Subcutaneous abdominal adipose tissue (tissue), 5 donors: ENCODE results near the gene GALNT7.

ENCODE experiments used
- H3K27ac ChIP-seq: one replicate; pipeline ENCODE4 v1.7.0; 2013; ENCODE audit warnings: low read depth, mild to moderate bottlenecking, inconsistent platforms, low read length, moderate library complexity
- H3K27me3 ChIP-seq, 5 donors: one replicate each; pipeline ENCODE4 v1.7.0; 2013; ENCODE audit warnings: low read length in 5 of 5, inconsistent platforms in 1 of 5; ENCODE audit not compliant: control insufficient read depth in 5 of 5, insufficient read depth in 4 of 5
- H3K36me3 ChIP-seq, 5 donors: one replicate each; pipeline ENCODE4 v1.7.0; 2013; ENCODE audit warnings: low read length in 5 of 5; ENCODE audit not compliant: control insufficient read depth in 5 of 5, insufficient read depth in 5 of 5
- H3K4me1 ChIP-seq, 5 donors: one replicate each; pipeline ENCODE4 v1.7.0; 2013; ENCODE audit warnings: low read length in 5 of 5, mild to moderate bottlenecking in 3 of 5, moderate library complexity in 1 of 5; ENCODE audit not compliant: control insufficient read depth in 5 of 5, insufficient read depth in 5 of 5
- H3K4me3 ChIP-seq, 5 donors: one replicate each; pipeline ENCODE4 v1.7.0; 2013; ENCODE audit warnings: low read length in 5 of 5, low read depth in 1 of 5
- H3K9ac ChIP-seq, 5 donors: one replicate each; pipeline ENCODE4 v1.7.0; 2013; ENCODE audit warnings: low read length in 5 of 5, mild to moderate bottlenecking in 4 of 5, moderate library complexity in 3 of 5
- H3K9me3 ChIP-seq, 5 donors: one replicate each; pipeline ENCODE4 v1.7.0; 2013; ENCODE audit warnings: low read length in 5 of 5; ENCODE audit not compliant: control insufficient read depth in 5 of 5
- donor health status: healthy.
- donor health status: healthy.
- donor health status: healthy.
- donor health status: healthy.
- donor health status: healthy.

Gene GALNT7

DNA sequence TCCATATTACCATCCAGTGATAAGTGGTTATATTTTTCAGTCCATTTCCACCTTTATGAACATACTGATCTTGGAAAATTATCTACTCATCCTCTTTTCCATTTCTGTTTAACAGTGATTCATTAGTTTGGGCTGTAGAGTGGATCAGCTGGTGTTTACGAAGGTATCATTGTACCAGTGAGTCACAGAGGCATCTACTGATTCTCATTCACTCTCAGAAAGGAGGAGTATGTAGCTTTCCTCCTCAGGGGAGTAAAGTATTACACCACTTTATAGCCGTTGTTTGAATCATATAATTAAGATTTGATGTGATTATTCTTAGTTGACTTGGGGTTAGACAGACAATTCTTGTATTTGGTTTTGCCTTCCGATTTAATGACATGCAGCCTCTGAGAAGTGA is 74.7 kb downstream of the GALNT7 start:
- Histone ChIP-seq H3K27ac (no peak overlapping the region), H3K4me3 (no peak overlapping the region)

DNA sequence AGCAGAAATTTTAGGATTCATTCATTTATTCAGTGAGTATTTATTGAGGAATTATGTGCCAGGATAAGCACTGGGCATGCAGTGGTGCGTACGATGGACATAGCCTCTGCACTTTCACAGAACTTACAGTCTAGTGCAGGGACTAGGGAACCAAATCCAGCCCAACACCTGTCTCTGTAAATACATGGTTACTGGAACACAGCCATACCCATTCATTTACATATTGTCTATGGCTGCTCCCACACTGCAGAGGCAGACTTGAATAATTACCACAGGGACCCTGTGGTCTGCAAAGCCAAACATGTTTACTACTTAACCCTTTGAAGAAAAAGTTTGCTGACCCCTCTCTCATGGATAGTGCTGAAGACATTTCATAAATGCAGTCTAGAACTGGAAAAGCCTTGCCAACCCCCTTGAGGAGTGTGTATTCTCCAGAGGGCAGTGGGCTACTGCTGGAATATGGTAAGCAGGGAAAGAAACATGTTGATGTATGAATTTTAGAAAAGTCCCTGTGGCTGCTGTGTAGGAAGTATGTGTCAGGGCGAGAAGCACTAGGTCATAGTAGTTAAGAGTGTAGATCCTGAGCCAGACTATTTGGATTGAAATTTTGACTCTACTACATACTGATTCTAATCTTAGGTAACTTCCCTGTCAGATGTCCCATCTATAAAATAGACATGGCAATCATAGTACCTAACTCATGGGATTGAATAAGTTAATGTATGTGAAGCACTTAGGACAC is 75.5 kb downstream of the GALNT7 start:
- Histone ChIP-seq H3K27me3 (no peaks in the 10 kb centered on the region), H3K4me1 (no peaks in the 10 kb centered on the region), H3K9me3 (no peaks in the 10 kb centered on the region), H3K36me3 (no peaks in the 10 kb centered on the region), H3K27ac (no peak overlapping the region), H3K4me3 (no peak overlapping the region), H3K9ac (no peak overlapping the region)

More for the DNA sequence above, 74.7 kb downstream of the GALNT7 start:
- Histone ChIP-seq H3K9ac (no peak overlapping the region), H3K4me1 (no peaks in the 10 kb centered on the region), H3K36me3 (no peaks in the 10 kb centered on the region), H3K9me3 (no peaks in the 10 kb centered on the region), H3K27me3 (no peaks in the 10 kb centered on the region)

DNA sequence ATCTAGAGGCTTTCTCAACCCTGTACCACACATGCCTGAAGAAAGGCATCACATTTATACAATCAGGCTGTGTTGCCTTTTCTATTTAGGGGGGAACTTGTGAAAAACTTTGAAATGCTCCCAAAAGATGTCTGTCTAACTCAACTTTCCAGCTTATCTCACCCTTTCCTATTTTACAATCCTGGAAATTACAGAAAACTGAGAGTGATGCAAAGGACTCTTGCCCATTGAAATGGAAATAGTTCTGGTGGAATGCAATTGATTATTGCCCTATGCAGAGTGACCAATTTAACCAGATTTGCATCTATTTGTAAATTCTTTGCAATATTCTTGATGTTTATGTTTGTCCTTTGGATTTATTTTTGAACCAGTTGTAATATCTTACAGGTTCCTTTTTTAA is 77.3 kb downstream of the GALNT7 start:
- Histone ChIP-seq H3K4me1 (no peaks in the 10 kb centered on the region), H3K4me3 (no peak overlapping the region), H3K9me3 (no peaks in the 10 kb centered on the region), H3K36me3 (no peaks in the 10 kb centered on the region), H3K27me3 (no peaks in the 10 kb centered on the region), H3K27ac (no peak overlapping the region), H3K9ac (no peak overlapping the region)

DNA sequence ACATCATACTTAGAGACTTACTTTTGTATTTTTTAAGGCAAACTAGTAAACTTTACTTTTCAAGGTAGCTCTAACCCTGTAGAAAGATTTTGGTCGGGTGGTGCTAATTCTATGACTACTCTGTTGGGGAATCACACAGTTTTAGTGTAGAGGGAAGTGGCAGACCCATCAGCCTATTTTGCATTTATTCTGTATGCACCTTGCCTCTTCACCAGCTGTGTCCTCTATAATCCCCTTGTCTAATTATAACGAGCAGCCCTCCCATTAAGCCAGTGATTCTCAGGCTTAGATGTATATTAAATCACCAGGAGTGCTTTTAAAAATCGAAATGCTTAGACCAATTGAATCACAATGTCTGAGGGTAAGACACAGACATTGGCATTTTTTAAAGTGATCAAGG is 78.1 kb downstream of the GALNT7 start:
- no peaks in the 10 kb centered on the region for H3K36me3 ChIP-seq
- H3K4me1 ChIP-seq, result no peaks in the 10 kb centered on the region
- H3K4me3 ChIP-seq, result no peak overlapping the region
- no peaks in the 10 kb centered on the region for H3K27me3 ChIP-seq
- H3K9ac ChIP-seq, result no peak overlapping the region
- no peaks in the 10 kb centered on the region for H3K9me3 ChIP-seq
- no peak overlapping the region for H3K27ac ChIP-seq

DNA sequence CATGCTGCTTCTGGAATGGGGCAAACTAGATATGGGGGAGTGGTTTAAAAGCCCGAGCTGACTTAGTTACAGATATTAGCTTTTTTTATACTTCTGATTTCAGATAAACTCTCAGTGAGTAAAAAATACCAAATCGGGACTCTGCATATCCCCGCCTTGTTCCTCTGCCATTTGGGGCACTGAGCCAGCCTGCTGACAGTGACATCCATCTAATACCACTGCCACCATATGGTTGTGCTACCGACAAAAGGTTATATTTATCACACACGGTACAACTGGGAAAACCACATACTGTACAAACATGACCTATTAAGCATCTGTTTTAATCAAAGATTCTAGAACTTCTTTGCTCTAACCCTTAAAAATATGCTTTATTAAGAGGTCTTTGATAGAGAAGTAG is 78.7 kb downstream of the GALNT7 start:
- Histone ChIP-seq H3K27me3 (no peaks in the 10 kb centered on the region), H3K9ac (no peak overlapping the region), H3K9me3 (no peaks in the 10 kb centered on the region), H3K4me3 (no peak overlapping the region), H3K36me3 (no peaks in the 10 kb centered on the region), H3K27ac (no peak overlapping the region), H3K4me1 (peaks cover 0 to 5% (median 1%) of the 10 kb centered on the region in 5 donors)

DNA sequence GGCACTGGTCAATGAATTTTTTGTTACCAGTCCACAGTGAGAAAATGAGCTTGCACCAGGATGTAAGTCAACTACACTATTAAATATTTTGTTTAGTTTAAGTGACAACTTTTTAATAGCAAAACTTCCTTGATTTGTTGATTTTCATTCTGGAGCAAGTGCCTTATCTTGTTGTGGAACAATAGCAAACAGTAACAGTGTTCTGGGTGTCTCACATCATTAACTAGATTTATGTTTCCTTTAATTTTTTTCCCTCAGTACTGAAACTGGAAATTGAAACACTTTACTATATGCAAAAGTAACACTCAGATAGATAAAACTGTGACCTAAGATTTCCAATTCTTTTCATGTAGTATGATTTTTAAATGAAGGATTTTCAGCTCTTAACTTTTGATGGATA is 80.1 kb downstream of the GALNT7 start:
- H3K9me3 ChIP-seq, result no peaks in the 10 kb centered on the region
- no peaks in the 10 kb centered on the region for H3K36me3 ChIP-seq
- H3K4me1 ChIP-seq, result peaks cover 0 to 5% (median 1%) of the 10 kb centered on the region in 5 donors
- H3K27me3 ChIP-seq, result no peaks in the 10 kb centered on the region
- H3K27ac ChIP-seq, result no peak overlapping the region
- no peak overlapping the region for H3K4me3 ChIP-seq
- no peak overlapping the region for H3K9ac ChIP-seq

DNA sequence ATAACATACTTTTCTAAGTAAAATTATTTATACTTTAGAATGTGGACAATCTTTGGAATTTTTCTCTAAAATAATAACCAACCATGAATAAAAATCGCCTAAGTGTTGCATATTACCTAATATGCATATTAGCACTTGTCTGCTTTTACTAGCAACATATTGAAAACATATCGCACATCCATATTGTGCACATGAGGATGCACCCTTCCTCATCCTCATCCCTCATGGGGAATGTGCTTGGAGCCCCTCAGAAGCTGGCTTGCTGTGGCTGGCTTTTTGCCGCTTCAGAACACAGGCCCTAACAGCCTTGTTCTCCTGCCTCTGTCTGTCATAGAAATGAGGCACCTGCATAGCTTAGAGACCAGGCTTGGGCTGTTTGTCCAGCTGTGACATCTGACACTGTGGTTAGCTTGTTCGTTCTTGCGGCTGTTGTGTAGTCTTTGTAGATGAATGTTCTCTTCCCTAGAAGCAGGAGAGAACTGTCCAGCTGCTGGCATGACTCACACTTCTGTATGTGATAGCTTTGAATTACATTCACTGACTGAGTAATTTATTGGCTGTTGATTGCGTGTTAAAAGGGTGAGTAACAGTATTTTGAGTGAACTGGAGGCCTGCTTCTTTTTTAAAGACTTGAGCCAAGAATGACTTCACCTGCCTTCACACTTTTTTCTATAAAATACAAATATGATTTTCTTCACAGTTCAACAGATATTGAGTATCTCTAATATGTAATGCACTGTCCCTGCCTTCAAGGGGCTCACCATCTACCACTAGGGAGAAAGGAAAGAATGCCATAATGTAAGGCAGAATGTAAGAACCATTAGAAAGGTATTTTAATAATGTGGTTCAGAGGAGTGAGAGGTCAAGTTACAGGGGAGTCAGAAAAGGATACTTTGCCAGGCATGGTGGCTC is 83.7 kb downstream of the GALNT7 start:
- Histone ChIP-seq H3K4me1 (peaks cover 0 to 5% (median 1%) of the 10 kb centered on the region in 5 donors), H3K9ac (no peak overlapping the region), H3K27ac (no peak overlapping the region), H3K27me3 (no peaks in the 10 kb centered on the region), H3K4me3 (no peak overlapping the region), H3K9me3 (no peaks in the 10 kb centered on the region), H3K36me3 (no peaks in the 10 kb centered on the region)

DNA sequence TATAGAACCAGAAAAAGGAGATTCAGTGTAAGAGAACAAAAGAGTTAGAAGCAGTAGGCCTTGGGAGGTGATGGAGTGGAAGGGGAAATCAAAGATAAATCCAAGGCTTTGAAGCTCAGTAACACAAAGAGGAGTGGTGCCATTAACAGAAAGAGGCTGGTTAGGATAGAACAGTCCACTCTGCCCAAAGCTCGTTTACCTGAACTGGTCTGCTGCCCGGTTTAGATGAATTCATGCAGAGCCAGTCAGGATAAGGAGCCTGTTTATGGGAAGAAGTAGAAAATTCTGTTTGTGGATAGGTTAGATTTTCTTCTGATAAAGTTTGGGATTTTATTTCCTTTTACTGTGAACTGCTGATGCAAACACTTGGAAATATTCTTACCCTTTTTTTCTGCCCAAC is 85.0 kb downstream of the GALNT7 start:
- Histone ChIP-seq H3K27me3 (no peaks in the 10 kb centered on the region), H3K9me3 (no peaks in the 10 kb centered on the region), H3K9ac (no peak overlapping the region), H3K4me1 (peaks cover 0 to 5% (median 1%) of the 10 kb centered on the region in 5 donors), H3K27ac (no peak overlapping the region), H3K36me3 (no peaks in the 10 kb centered on the region), H3K4me3 (no peak overlapping the region)

DNA sequence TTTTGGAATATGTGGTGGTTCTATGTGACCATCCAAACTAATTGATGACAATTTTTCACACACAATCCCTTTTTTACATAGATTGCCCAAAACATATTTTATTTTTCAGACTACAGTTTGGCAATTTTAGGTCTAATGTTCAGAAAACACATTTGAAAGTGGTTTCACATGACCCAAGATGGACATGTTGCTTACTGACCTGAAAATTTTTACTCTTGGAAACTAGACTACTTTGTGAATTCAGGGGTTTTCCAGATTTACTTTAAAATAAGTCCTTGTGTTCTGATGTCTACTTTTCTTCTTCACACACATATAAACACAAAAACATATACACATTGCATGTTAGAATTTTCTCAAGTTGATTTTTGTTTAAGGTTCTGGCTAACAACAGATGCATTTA is 86.0 kb downstream of the GALNT7 start:
- Histone ChIP-seq H3K27me3 (no peaks in the 10 kb centered on the region), H3K9me3 (no peaks in the 10 kb centered on the region), H3K4me1 (peaks cover 0 to 5% (median 1%) of the 10 kb centered on the region in 5 donors), H3K4me3 (no peak overlapping the region), H3K27ac (no peak overlapping the region), H3K36me3 (no peaks in the 10 kb centered on the region), H3K9ac (no peak overlapping the region)

DNA sequence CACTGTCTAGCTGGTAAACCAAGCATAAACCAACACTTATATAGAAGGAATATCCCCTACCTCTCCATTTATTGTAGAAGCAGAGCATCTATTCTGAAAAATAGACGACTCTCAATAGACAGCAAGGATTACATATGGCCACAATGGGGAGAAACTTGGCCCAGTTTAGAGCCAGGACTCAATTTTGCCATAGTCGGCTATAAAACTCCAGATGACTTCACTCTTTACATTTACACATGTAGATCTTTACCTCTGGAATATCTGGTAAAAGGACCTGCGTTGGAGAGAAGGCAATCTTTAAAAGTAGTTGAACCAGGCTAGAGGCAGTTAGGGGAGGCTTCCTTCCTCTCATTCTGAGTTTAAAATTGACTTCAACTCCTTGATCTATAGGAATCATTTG is 88.2 kb downstream of the GALNT7 start:
- Histone ChIP-seq H3K9me3 (no peaks in the 10 kb centered on the region), H3K27me3 (no peaks in the 10 kb centered on the region), H3K4me1 (peaks cover 0 to 5% (median 1%) of the 10 kb centered on the region in 5 donors), H3K4me3 (no peak overlapping the region), H3K9ac (no peak overlapping the region), H3K36me3 (no peaks in the 10 kb centered on the region), H3K27ac (no peak overlapping the region)
